CD4-positive, alpha-beta T cell (primary cell): ENCODE results near the gene CORO1C. TPM values are rescaled to one million over a fixed set of nuclear protein-coding genes. Genes with fewer than 3 reads are reported as not detected.

ENCODE experiments used
- ATAC-seq: fragments of 200-7000 bp; cut with Tn5 transposase; one replicate; pipeline ENCODE4 v1.10.0; 2022; ENCODE audit warnings: mild to moderate bottlenecking; ENCODE audit not compliant: poor library complexity
- CTCF ChIA-PET: fragments of 350-600 bp; sonication (Branson Sonifier 250); formaldehyde crosslinking; loops from one replicate; lab custom pipeline; 2021; ENCODE audit warnings: antibody characterized with exemption, inconsistent platforms; lab: Charles Lee
- POLR2A ChIA-PET: fragments of 350-600 bp; sonication (Branson Sonifier 250); formaldehyde crosslinking; loops from one replicate; lab custom pipeline; 2021; ENCODE audit warnings: antibody characterized with exemption, inconsistent platforms; lab: Charles Lee
- DNase-seq, 14 experiments: peaks; one replicate each; pipeline ENCODE4 v3.0.0-alpha.2; 2013 to 2020; ENCODE audit warnings: mixed read lengths in 2 of 14
- H3K27ac ChIP-seq, 2 donors: one replicate each; pipeline versions ENCODE4 v1.5.1 to v1.7.0; 2013; ENCODE audit warnings: low read length in 2 of 2, low read depth in 1 of 2, mild to moderate bottlenecking in 1 of 2
- H3K27me3 ChIP-seq, 2 experiments: 1 replicate in 1 of 2; 2 replicates in 1 of 2; pipeline versions ENCODE4 v1.6.1 to v1.7.0; 2013; ENCODE audit warnings: low read length in 2 of 2, control low read depth in 1 of 2, mild to moderate bottlenecking in 1 of 2, moderate library complexity in 1 of 2; ENCODE audit not compliant: insufficient read depth in 2 of 2, control insufficient read depth in 1 of 2
- H3K36me3 ChIP-seq: one replicate; pipeline ENCODE4 v1.6.1; 2013; ENCODE audit warnings: low read length, control low read depth; ENCODE audit not compliant: insufficient read depth
- H3K4me1 ChIP-seq: one replicate; pipeline ENCODE4 v1.6.1; 2013; ENCODE audit warnings: low read length, control low read depth; ENCODE audit not compliant: insufficient read depth
- H3K4me3 ChIP-seq: one replicate; pipeline ENCODE4 v1.5.1; 2013; ENCODE audit warnings: mild to moderate bottlenecking, low read length, moderate library complexity
- H3K9me3 ChIP-seq, 2 experiments: 1 replicate in 1 of 2; 2 replicates in 1 of 2; pipeline versions ENCODE4 v1.6.1 to v1.7.0; 2013; ENCODE audit warnings: low read length in 2 of 2, mild to moderate bottlenecking in 2 of 2, control low read depth in 1 of 2, moderate library complexity in 1 of 2; ENCODE audit not compliant: control insufficient read depth in 1 of 2, insufficient read depth in 1 of 2
- H3K27ac Mint-ChIP-seq: one replicate; pipeline ENCODE4 v1.8.0; 2020; ENCODE audit warnings: mixed read lengths
- H3K27me3 Mint-ChIP-seq: one replicate; pipeline ENCODE4 v1.8.0; 2021; ENCODE audit warnings: mixed read lengths
- H3K36me3 Mint-ChIP-seq: one replicate; pipeline ENCODE4 v1.8.0; 2021; ENCODE audit warnings: low read depth, mixed read lengths
- H3K4me1 Mint-ChIP-seq: one replicate; pipeline ENCODE4 v1.8.0; 2021; ENCODE audit warnings: low read depth, mixed read lengths
- H3K4me3 Mint-ChIP-seq: one replicate; pipeline ENCODE4 v1.8.0; 2020; ENCODE audit warnings: mild to moderate bottlenecking, mixed read lengths
- H3K9me3 Mint-ChIP-seq: one replicate; pipeline ENCODE4 v1.8.0; 2020; ENCODE audit warnings: mixed read lengths
- CTCF ChIP-seq: fragments of 200-600 bp; IDR thresholded peaks from one replicate; pipeline ENCODE4 v1.8.0; 2022; ENCODE audit warnings: antibody characterized with exemption, mild to moderate bottlenecking
- intact Hi-C, 2 experiments: fragments of 100-400 bp; cut with DNase I in 1 of 2; cut with micrococcal nuclease in 1 of 2; formaldehyde crosslinking; loops; one replicate each; pipeline versions ENCODE4 v1.15.1 to v1.9.0; 2023 to 2025; cut with DNase I, micrococcal nuclease
- total RNA-seq, 174 experiments: library from RNA in 2 of 174; stranded (reverse) in 2 of 174; gene quantifications; one replicate each; pipeline ENCODE4 v1.2.3 and lab custom pipeline; 2021 to 2026

CORO1C gene
- total RNA-seq, 2 experiments from 2014 or later, result 6.7 to 7.4 TPM

GRCh38 chr12:108610336-108610815, 120.9 kb downstream of the CORO1C start:
- H3K27ac Mint-ChIP-seq, result no peak overlapping the region
- H3K27ac ChIP-seq, result no peak overlapping the region
- H3K4me3 ChIP-seq, result no peak overlapping the region
- no peak for TF ChIP-seq CTCF
- ATAC-seq (no peak), DNase-seq (no peak)
- no peaks in the 10 kb centered on the region for H3K9me3 Mint-ChIP-seq
- peaks cover 9% of the 10 kb centered on the region for H3K4me1 Mint-ChIP-seq
- H3K36me3 ChIP-seq, result no peaks in the 10 kb centered on the region
- H3K36me3 Mint-ChIP-seq, result no peaks in the 10 kb centered on the region
- CTCF ChIA-PET, result no interaction called here
- intact Hi-C loops, result no loop called here
- peaks cover 16% of the 10 kb centered on the region for H3K4me1 ChIP-seq
- H3K27me3 ChIP-seq, result no peaks in the 10 kb centered on the region
- H3K4me3 Mint-ChIP-seq, result no peak overlapping the region
- H3K27me3 Mint-ChIP-seq, result no peaks in the 10 kb centered on the region
- H3K9me3 ChIP-seq, result peaks cover 0 to 2% of the 10 kb centered on the region in 2 experiments
- POLR2A ChIA-PET, result interaction anchor here (0.9 to 1.6 kb wide), 2 partner anchors 42 to 48 kb away, joined by 3 to 4 read pairs; partner anchors contain the start of gene ISCU

- intact Hi-C loops, result no loop called here
- Mint-ChIP-seq H3K4me1 (peaks cover 9% of the 10 kb centered on the region), H3K4me3 (no peak overlapping the region), H3K9me3 (no peaks in the 10 kb centered on the region), H3K27me3 (no peaks in the 10 kb centered on the region), H3K27ac (no peak overlapping the region), H3K36me3 (no peaks in the 10 kb centered on the region)
- Histone ChIP-seq H3K4me3 (no peak overlapping the region), H3K4me1 (peaks cover 16% of the 10 kb centered on the region), H3K36me3 (no peaks in the 10 kb centered on the region), H3K27me3 (no peaks in the 10 kb centered on the region), H3K27ac (no peak overlapping the region), H3K9me3 (no peaks in the 10 kb centered on the region)
- CTCF ChIA-PET, result no interaction called here
- POLR2A ChIA-PET, result interaction anchor here (0.7 to 1.9 kb wide), 3 partner anchors 8 to 41 kb away, joined by 3 to 7 read pairs (median 4); partner anchors contain the start of gene SELPLG
- no peak for DNase-seq
- ATAC-seq, result no peak
- TF ChIP-seq CTCF, result no peak
Measured at GRCh38 chr12:108609537-108610335, 121.6 kb downstream of the CORO1C start.

- H3K4me3 Mint-ChIP-seq, result no peak overlapping the region
- no peaks in the 10 kb centered on the region for H3K9me3 Mint-ChIP-seq
- no peak for TF ChIP-seq CTCF
- POLR2A ChIA-PET, result interaction anchor here (1.9 kb wide), 1 partner anchor 25 kb away, joined by 7 read pairs; the partner anchor contains the start of gene SELPLG
- ATAC-seq (no peak), DNase-seq (no peak)
- H3K4me1 ChIP-seq, result peaks cover 16% of the 10 kb centered on the region
- no peaks in the 10 kb centered on the region for H3K36me3 ChIP-seq
- no peaks in the 10 kb centered on the region for H3K9me3 ChIP-seq
- H3K36me3 Mint-ChIP-seq, result no peaks in the 10 kb centered on the region
- no peak overlapping the region for H3K4me3 ChIP-seq
- no peaks in the 10 kb centered on the region for H3K27me3 Mint-ChIP-seq
- H3K27ac Mint-ChIP-seq, result no peak overlapping the region
- H3K27me3 ChIP-seq, result no peaks in the 10 kb centered on the region
- no peak overlapping the region for H3K27ac ChIP-seq
- intact Hi-C loops, result no loop called here
- CTCF ChIA-PET, result no interaction called here
- H3K4me1 Mint-ChIP-seq, result peaks cover 9% of the 10 kb centered on the region
Measured at GRCh38 chr12:108608616-108609015, 122.7 kb downstream of the CORO1C start.
